IMR-90 (cell line): Measurements from ENCODE around the gene CLK4. TPM values are rescaled to one million over a fixed set of nuclear protein-coding genes. Genes with fewer than 3 reads are reported as not detected.

ENCODE experiments used
- microRNA-seq, 2 experiments: library from miRNA; stranded (forward) in 1 of 2; unstranded in 1 of 2; fragments of 10-50 nt in 1 of 2; fragments of <30 nt in 1 of 2; gene quantifications in 1 of 2; microRNA quantifications in 1 of 2; one replicate each; pipeline versions ENCODE3 to v1.1.0; 2013 to 2020; ENCODE audit not compliant: insufficient read depth in 1 of 2, insufficient read length in 1 of 2, unreplicated experiment in 1 of 2
- polyA plus RNA-seq, 3 experiments: library from polyadenylated mRNA; depleted of rRNA; stranded (reverse); fragments of >200 nt; gene quantifications; 2 replicates each; pipeline ENCODE4 v1.2.3, GENCODE V29; 2012; ENCODE audit warnings: low replicate concordance in 1 of 3
- small RNA-seq, 5 experiments: library from RNA; depleted of rRNA; stranded (forward); fragments of <200 nt; gene quantifications; one replicate each; pipeline ENCODE3, GENCODE V24; 2012
- total RNA-seq: library from RNA; depleted of rRNA; stranded (reverse); fragments of >200 nt; gene quantifications from 2 replicates; pipeline ENCODE4 v1.2.3, GENCODE V29; 2012; rRNA removed

The CLK4 gene
- total and polyA plus RNA-seq, 2 of the 4 experiments (the other 2 are of a cell fraction), result 8.2 to 11.9 TPM

Small RNA genes lying within 50 kb of the gene (microRNA-seq; reads per million reads assigned to microRNA genes)
- gene RN7SKP70 (ENCODE audit: insufficient read depth, insufficient read length), result not detected

Small RNA genes lying within 50 kb of the gene (small RNA-seq; reads per million reads assigned to genes)
- 0 reads per million in 5 experiments for gene RN7SKP70

Other genes with a start within 250 kb of the CLK4 start
- not detected in 2 replicates for gene COL23A1, start 36.7 kb downstream of the CLK4 start, total RNA-seq
- not detected in 2 replicates for gene COL23A1, start 36.7 kb downstream of the CLK4 start, polyA plus RNA-seq (2012; rRNA removed)
- 3.9 and 5.3 TPM in 2 replicates for gene ZNF354A, start 103.6 kb upstream of the CLK4 start, total RNA-seq
- 3.7 and 4.2 TPM in 2 replicates for gene ZNF354A, start 103.6 kb upstream of the CLK4 start, polyA plus RNA-seq (2012; rRNA removed)
- gene ZNF354B, start 232.9 kb upstream of the CLK4 start, total RNA-seq, result 5.0 TPM in 2 replicates
- 4.7 and 6.7 TPM in 2 replicates for gene ZNF354B, start 232.9 kb upstream of the CLK4 start, polyA plus RNA-seq (2012; rRNA removed)